H1 (cell line): Measurements from ENCODE around the gene CDKN2C. TPM values are rescaled to one million over a fixed set of nuclear protein-coding genes. Genes with fewer than 3 reads are reported as not detected.

ENCODE experiments used
- ATF2 ChIP-seq: IDR thresholded peaks from 2 replicates; pipeline ENCODE4 v1.6.1; 2012; ENCODE audit warnings: low read length, inconsistent platforms
- ATF3 ChIP-seq: IDR thresholded peaks from 2 replicates; pipeline ENCODE4 v1.6.1; 2011; ENCODE audit warnings: low read depth, mild to moderate bottlenecking, low read length; ENCODE audit not compliant: insufficient read depth
- BACH1 ChIP-seq: IDR thresholded peaks from 2 replicates; pipeline ENCODE4 v1.6.1; 2012; ENCODE audit warnings: low read length, improper control_type of control experiment
- CHD2 ChIP-seq: IDR thresholded peaks from 2 replicates; pipeline ENCODE4 v1.6.1; 2012; ENCODE audit warnings: low read length, improper control_type of control experiment
- CREB1 ChIP-seq: IDR thresholded peaks from 2 replicates; pipeline ENCODE4 v1.6.1; 2012; ENCODE audit warnings: inconsistent platforms
- EP300 ChIP-seq, 2 experiments: IDR thresholded peaks; 1 replicate in 1 of 2; 2 replicates in 1 of 2; pipeline ENCODE4 v1.6.1; 2011 to 2012; ENCODE audit warnings: low read depth in 2 of 2, low read length in 2 of 2, mild to moderate bottlenecking in 2 of 2, borderline replicate concordance in 1 of 2, inconsistent platforms in 1 of 2, moderate library complexity in 1 of 2
- FOSL1 ChIP-seq: IDR thresholded peaks from 2 replicates; pipeline ENCODE4 v1.6.1; 2011; ENCODE audit warnings: mild to moderate bottlenecking, low read depth, low read length, moderate library complexity; ENCODE audit not compliant: insufficient read depth
- JUN ChIP-seq: IDR thresholded peaks from 2 replicates; pipeline ENCODE4 v1.6.1; 2011; ENCODE audit warnings: low read depth, mild to moderate bottlenecking, improper control_type of control experiment, low read length
- JUND ChIP-seq: IDR thresholded peaks from 2 replicates; pipeline ENCODE4 v1.6.1; 2011; ENCODE audit warnings: mild to moderate bottlenecking, improper control_type of control experiment, low read length
- KDM4A ChIP-seq: IDR thresholded peaks from one replicate; pipeline ENCODE4 v1.7.1; 2012; ENCODE audit warnings: low read depth, mild to moderate bottlenecking, moderate library complexity, low read length, inconsistent platforms; ENCODE audit not compliant: severe bottlenecking
- PHF8 ChIP-seq: fragments of 200-600 bp; sonication (generic); conservative IDR thresholded peaks from 2 replicates; pipeline ENCODE4 v1.7.1; 2012; ENCODE audit warnings: low read depth, mild to moderate bottlenecking, inconsistent platforms, low read length, moderate library complexity
- RBBP5 ChIP-seq: IDR thresholded peaks from 2 replicates; pipeline ENCODE4 v1.7.1; 2012; ENCODE audit warnings: low read depth, mild to moderate bottlenecking, inconsistent platforms, low read length, moderate library complexity, borderline replicate concordance
- SIN3A ChIP-seq, 2 experiments: IDR thresholded peaks in 1 of 2; conservative IDR thresholded peaks in 1 of 2; 2 replicates each; pipeline ENCODE4 v1.6.1; 2011 to 2012; ENCODE audit warnings: low read length in 2 of 2, improper control_type of control experiment in 1 of 2, low read depth in 1 of 2, mild to moderate bottlenecking in 1 of 2
- SRF ChIP-seq: IDR thresholded peaks from 2 replicates; pipeline ENCODE4 v1.6.1; 2011; ENCODE audit warnings: mild to moderate bottlenecking, low read depth, low read length, moderate library complexity
- TAF7 ChIP-seq: optimal IDR thresholded peaks from 2 replicates; pipeline ENCODE3; 2011; ENCODE audit warnings: low read depth, mild to moderate bottlenecking, inconsistent platforms, low read length, moderate library complexity, borderline replicate concordance
- TCF12 ChIP-seq: IDR thresholded peaks from 2 replicates; pipeline ENCODE4 v1.6.1; 2011; ENCODE audit warnings: low read depth, mild to moderate bottlenecking, low read length
- polyA plus RNA-seq, 7 experiments: library from polyadenylated mRNA; depleted of rRNA in 3 of 7; stranded (reverse) in 5 of 7; unstranded in 2 of 7; fragments of >200 nt in 5 of 7; fragments of 200-250 nt in 2 of 7; gene quantifications; 1 replicate in 5 of 7; 2 replicates in 1 of 7; 4 replicates in 1 of 7; pipeline versions ENCODE4 v1.2.1 to v1.2.3, GENCODE V29; 2011 to 2013; ENCODE audit warnings: missing spikeins in 2 of 7, mixed read lengths in 2 of 7
- total RNA-seq: library from RNA; stranded (reverse); fragmentation: NEBNext Ultra II Directional; extraction: Animal tissue kit (Norgen Biotek cat#: 25700); gene quantifications from 2 replicates; pipeline ENCODE4 v1.2.1, GENCODE V29; 2021
- TF ChIP-seq, protein P1 (sequence below): IDR thresholded peaks from 2 replicates; pipeline ENCODE4 v1.6.1; 2011; ENCODE audit warnings: low read length, improper control_type of control experiment

CDKN2C gene
- total and polyA plus RNA-seq, 2 of the 8 experiments (the other 6 are each of a cell fraction or from before 2014, with no cell fraction given): not detected

GRCh38 chr1:50959913-50960844 is 9.9 kb upstream of the CDKN2C start, which contains the start of gene FAF1 (continued):
- TF ChIP-seq JUN: no peak
- peak; percentile 100 for TF ChIP-seq ATF3
- peak; percentile 82; the same call in 1 of the 2 replicates for TF ChIP-seq RBBP5
- TF ChIP-seq BACH1: no peak
- peak; percentile 83 for TF ChIP-seq PHF8
- TF ChIP-seq TAF7: peak; percentile 85
- TF ChIP-seq FOSL1: 0 out of 2 replicates have a peak, but pooled peaks have one; percentile 40
- peak; percentile 58; the same call in 1 of the 2 replicates for TF ChIP-seq TCF12
- peak; percentile 58 for TF ChIP-seq CHD2
- peak in 1 of 2 experiments; percentile 65; a peak in 1 of 3 replicates for TF ChIP-seq EP300 (IDR thresholded peaks at IDR 0.05; ENCODE audit: borderline replicate concordance in 1 of 2, low read depth in 2 of 2, low read length in 2 of 2)
- TF ChIP-seq SRF: peak; percentile 65
- TF ChIP-seq JUND: no peak
- TF ChIP-seq, protein P1, sequence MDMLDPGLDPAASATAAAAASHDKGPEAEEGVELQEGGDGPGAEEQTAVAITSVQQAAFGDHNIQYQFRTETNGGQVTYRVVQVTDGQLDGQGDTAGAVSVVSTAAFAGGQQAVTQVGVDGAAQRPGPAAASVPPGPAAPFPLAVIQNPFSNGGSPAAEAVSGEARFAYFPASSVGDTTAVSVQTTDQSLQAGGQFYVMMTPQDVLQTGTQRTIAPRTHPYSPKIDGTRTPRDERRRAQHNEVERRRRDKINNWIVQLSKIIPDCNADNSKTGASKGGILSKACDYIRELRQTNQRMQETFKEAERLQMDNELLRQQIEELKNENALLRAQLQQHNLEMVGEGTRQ: peak; percentile 99
- TF ChIP-seq KDM4A: peak; percentile 90
- TF ChIP-seq ATF2: no peak
- TF ChIP-seq CREB1: peak; percentile 99
- peak; percentile 93 to 99 for TF ChIP-seq SIN3A (conservative IDR thresholded peaks at IDR 0.05 in 1 of 2, IDR thresholded peaks at IDR 0.05 in 1 of 2; ENCODE audit: low read depth in 1 of 2, low read length in 2 of 2)
